Measurements from ENCODE around the gene OPRD1. TPM values are rescaled to one million over a fixed set of nuclear protein-coding genes. Genes with fewer than 3 reads are reported as not detected.
"Not testable (repeated sequence)": the region's sequence is repeated elsewhere in the genome, so short reads cannot be mapped to it uniquely, and the experiment has no call there.

Gene OPRD1
- total and polyA plus RNA-seq, 2 donors = 0.05 TPM

- no peak for DNase-seq (ENCODE audit: low read depth in 6 of 9, low spot score in 9 of 9)
- Histone ChIP-seq H3K27me3 (ENCODE audit: control insufficient read depth in 2 of 2, insufficient read depth in 1 of 2, low read length in 1 of 2) (peaks cover 41 to 74% of the 10 kb centered on the region in 2 donors), H3K27ac (ENCODE audit: low read depth in 1 of 2, low read length in 1 of 2) (no peak overlapping the region), H3K36me3 (ENCODE audit: control insufficient read depth in 2 of 2, insufficient read depth in 2 of 2, low read length in 1 of 2) (no peaks in the 10 kb centered on the region), H3K4me1 (ENCODE audit: control insufficient read depth in 2 of 2, insufficient read depth in 2 of 2, low read length in 2 of 2) (peaks cover 0 to 3% of the 10 kb centered on the region in 2 donors), H3K9me3 (ENCODE audit: control insufficient read depth in 2 of 2, insufficient read depth in 1 of 2, low read length in 1 of 2) (no peaks in the 10 kb centered on the region), H3K4me3 (ENCODE audit: low read length in 2 of 2) (no peak overlapping the region)
- 64% methylated on average over 9 of the region's 9 CpGs for WGBS
Observed at GRCh38 chr1:28811369-28811765, 603 bp upstream of the OPRD1 start.

GRCh38 chr1:28812669-28813468 lies 899 bp downstream of the OPRD1 start:
- peaks cover 41 to 76% of the 10 kb centered on the region in 2 donors for H3K27me3 ChIP-seq (ENCODE audit: control insufficient read depth in 2 of 2, insufficient read depth in 1 of 2, low read length in 1 of 2)
- no peak overlapping the region for H3K27ac ChIP-seq (ENCODE audit: low read depth in 1 of 2, low read length in 1 of 2)
- no peak for DNase-seq (ENCODE audit: low read depth in 6 of 9, low spot score in 9 of 9)
- H3K9me3 ChIP-seq (ENCODE audit: control insufficient read depth in 2 of 2, insufficient read depth in 1 of 2, low read length in 1 of 2) = no peaks in the 10 kb centered on the region
- no peaks in the 10 kb centered on the region for H3K36me3 ChIP-seq (ENCODE audit: control insufficient read depth in 2 of 2, insufficient read depth in 2 of 2, low read length in 1 of 2)
- H3K4me3 ChIP-seq (ENCODE audit: low read length in 2 of 2) = no peak overlapping the region
- H3K4me1 ChIP-seq (ENCODE audit: control insufficient read depth in 2 of 2, insufficient read depth in 2 of 2, low read length in 2 of 2) = peaks cover 0 to 3% of the 10 kb centered on the region in 2 donors
- 52% methylated on average over 34 of the region's 34 CpGs for WGBS

- no peak overlapping the region for H3K4me3 ChIP-seq (ENCODE audit: low read length in 2 of 2)
- WGBS = 96% methylated on average over 15 of the region's 15 CpGs
- H3K27ac ChIP-seq (ENCODE audit: low read depth in 1 of 2, low read length in 1 of 2) = no peak overlapping the region
- no peaks in the 10 kb centered on the region for H3K9me3 ChIP-seq (ENCODE audit: control insufficient read depth in 2 of 2, insufficient read depth in 1 of 2, low read length in 1 of 2)
- no peak for DNase-seq (ENCODE audit: low read depth in 6 of 9, low spot score in 9 of 9)
- peaks cover 41 to 77% of the 10 kb centered on the region in 2 donors for H3K27me3 ChIP-seq (ENCODE audit: control insufficient read depth in 2 of 2, insufficient read depth in 1 of 2, low read length in 1 of 2)
- H3K36me3 ChIP-seq (ENCODE audit: control insufficient read depth in 2 of 2, insufficient read depth in 2 of 2, low read length in 1 of 2) = no peaks in the 10 kb centered on the region
- peaks cover 0 to 3% of the 10 kb centered on the region in 2 donors for H3K4me1 ChIP-seq (ENCODE audit: control insufficient read depth in 2 of 2, insufficient read depth in 2 of 2, low read length in 2 of 2)
Observed at GRCh38 chr1:28813931-28814465, 2.0 kb downstream of the OPRD1 start.

DNA sequence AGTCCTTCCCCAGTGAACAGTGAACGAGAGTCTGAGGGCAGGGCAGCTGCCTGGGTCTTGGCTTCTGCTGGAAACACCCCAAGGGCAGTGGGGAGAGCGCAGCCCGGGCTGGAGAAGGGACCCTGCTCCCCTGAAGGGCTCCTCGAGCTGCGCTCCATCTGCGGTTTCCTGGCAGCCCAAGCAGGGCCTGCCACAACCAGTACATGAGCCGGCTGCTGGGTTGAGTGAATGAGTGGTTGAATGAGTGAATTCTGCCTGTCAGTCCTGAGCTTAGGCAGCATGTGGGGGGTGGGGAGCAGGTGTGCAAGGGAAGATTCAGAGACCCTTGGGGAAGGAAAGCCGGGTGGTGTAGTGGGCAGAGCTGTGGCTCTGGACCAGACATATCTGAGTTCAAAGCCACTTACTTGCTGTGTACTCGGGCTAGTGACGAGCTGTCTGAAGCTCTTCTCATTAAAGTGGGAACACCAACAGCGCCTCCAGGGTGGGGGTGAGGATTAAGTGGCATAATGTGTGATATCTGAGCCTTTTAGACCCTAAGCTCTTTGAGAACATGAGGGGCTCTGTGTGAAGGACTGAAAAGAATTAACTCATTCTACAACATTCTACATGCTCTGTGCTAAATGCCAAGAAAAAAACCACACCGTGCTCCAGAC lies 3.7 kb downstream of the OPRD1 start:
- Histone ChIP-seq H3K4me3 (ENCODE audit: low read length in 2 of 2) (no peak overlapping the region), H3K4me1 (ENCODE audit: control insufficient read depth in 2 of 2, insufficient read depth in 2 of 2, low read length in 2 of 2) (peaks cover 0 to 3% of the 10 kb centered on the region in 2 donors), H3K27ac (ENCODE audit: low read depth in 1 of 2, low read length in 1 of 2) (no peak overlapping the region), H3K9me3 (ENCODE audit: control insufficient read depth in 2 of 2, insufficient read depth in 1 of 2, low read length in 1 of 2) (no peaks in the 10 kb centered on the region), H3K27me3 (ENCODE audit: control insufficient read depth in 2 of 2, insufficient read depth in 1 of 2, low read length in 1 of 2) (peaks cover 37 to 62% of the 10 kb centered on the region in 2 donors), H3K36me3 (ENCODE audit: control insufficient read depth in 2 of 2, insufficient read depth in 2 of 2, low read length in 1 of 2) (no peaks in the 10 kb centered on the region)
- 28% methylated on average over 12 of the region's 12 CpGs for WGBS
- DNase-seq (ENCODE audit: low read depth in 6 of 9, low spot score in 9 of 9) = peak in 1 of 9 donors; percentile 5

- Histone ChIP-seq H3K27me3 (ENCODE audit: control insufficient read depth in 2 of 2, insufficient read depth in 1 of 2, low read length in 1 of 2) (peaks cover 23 to 49% of the 10 kb centered on the region in 2 donors), H3K4me3 (ENCODE audit: low read length in 2 of 2) (no peak overlapping the region), H3K36me3 (ENCODE audit: control insufficient read depth in 2 of 2, insufficient read depth in 2 of 2, low read length in 1 of 2) (no peaks in the 10 kb centered on the region), H3K9me3 (ENCODE audit: control insufficient read depth in 2 of 2, insufficient read depth in 1 of 2, low read length in 1 of 2) (no peaks in the 10 kb centered on the region), H3K4me1 (ENCODE audit: control insufficient read depth in 2 of 2, insufficient read depth in 2 of 2, low read length in 2 of 2) (peaks cover 0 to 3% of the 10 kb centered on the region in 2 donors), H3K27ac (ENCODE audit: low read depth in 1 of 2, low read length in 1 of 2) (no peak overlapping the region)
- no peak for DNase-seq (ENCODE audit: low read depth in 6 of 9, low spot score in 9 of 9)
- 94% methylated on average over 7 of the region's 7 CpGs for WGBS
Observed at GRCh38 chr1:28817133-28817532, 5.2 kb downstream of the OPRD1 start.

DNA sequence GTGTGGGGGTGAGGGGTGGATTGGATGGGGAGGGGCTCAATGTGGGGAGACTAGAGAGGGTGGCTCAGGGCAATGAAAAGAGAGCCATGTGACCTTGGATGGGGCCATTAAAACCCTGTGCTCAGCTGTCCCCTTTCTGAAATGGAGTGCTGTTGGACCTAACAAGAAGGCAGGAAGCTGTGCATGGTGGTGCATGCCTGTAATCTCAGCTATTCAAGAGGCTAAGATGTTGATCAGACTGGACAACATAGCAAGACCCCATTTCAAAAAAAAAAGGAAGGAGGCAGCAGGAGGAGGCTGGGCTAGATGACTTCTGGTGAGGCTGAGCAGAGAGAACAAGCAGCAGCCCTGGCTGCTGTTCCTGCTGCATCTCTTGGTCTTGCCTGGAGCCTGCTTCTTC lies 7.0 kb downstream of the OPRD1 start:
- Histone ChIP-seq H3K27ac (ENCODE audit: low read depth in 1 of 2, low read length in 1 of 2) (no peak overlapping the region), H3K4me1 (ENCODE audit: control insufficient read depth in 2 of 2, insufficient read depth in 2 of 2, low read length in 2 of 2) (peaks cover 0 to 3% of the 10 kb centered on the region in 2 donors), H3K4me3 (ENCODE audit: low read length in 2 of 2) (no peak overlapping the region), H3K36me3 (ENCODE audit: control insufficient read depth in 2 of 2, insufficient read depth in 2 of 2, low read length in 1 of 2) (no peaks in the 10 kb centered on the region), H3K9me3 (ENCODE audit: control insufficient read depth in 2 of 2, insufficient read depth in 1 of 2, low read length in 1 of 2) (no peaks in the 10 kb centered on the region), H3K27me3 (ENCODE audit: control insufficient read depth in 2 of 2, insufficient read depth in 1 of 2, low read length in 1 of 2) (peaks cover 8 to 31% of the 10 kb centered on the region in 2 donors)
- no peak for DNase-seq (ENCODE audit: low read depth in 6 of 9, low spot score in 9 of 9)

DNA sequence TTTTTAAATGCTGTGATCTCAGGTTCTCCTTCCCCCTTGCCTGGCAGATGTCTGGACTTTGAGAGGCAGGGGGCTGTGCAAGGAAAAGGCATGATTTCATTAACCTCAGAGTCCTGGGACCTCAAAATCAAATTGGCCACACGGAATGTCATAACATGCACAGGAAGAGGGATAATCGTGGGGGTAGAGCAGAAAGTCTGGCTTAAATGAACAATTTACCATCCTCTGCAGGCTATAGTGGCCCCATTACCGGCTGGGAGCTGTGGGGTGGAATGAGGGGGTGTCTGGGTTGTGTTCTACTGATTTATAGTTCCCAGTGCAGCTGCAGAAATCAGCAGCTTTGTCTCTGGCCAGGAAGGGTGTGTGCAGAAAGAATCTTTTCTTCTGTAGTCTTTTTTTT lies 10.8 kb downstream of the OPRD1 start:
- Histone ChIP-seq H3K27me3 (ENCODE audit: control insufficient read depth in 2 of 2, insufficient read depth in 1 of 2, low read length in 1 of 2) (peaks cover 0 to 2% of the 10 kb centered on the region in 2 donors), H3K36me3 (ENCODE audit: control insufficient read depth in 2 of 2, insufficient read depth in 2 of 2, low read length in 1 of 2) (no peaks in the 10 kb centered on the region), H3K4me3 (ENCODE audit: low read length in 2 of 2) (no peak overlapping the region), H3K4me1 (ENCODE audit: control insufficient read depth in 2 of 2, insufficient read depth in 2 of 2, low read length in 2 of 2) (no peaks in the 10 kb centered on the region), H3K27ac (ENCODE audit: low read depth in 1 of 2, low read length in 1 of 2) (no peak overlapping the region), H3K9me3 (ENCODE audit: control insufficient read depth in 2 of 2, insufficient read depth in 1 of 2, low read length in 1 of 2) (no peaks in the 10 kb centered on the region)
- no peak for DNase-seq (ENCODE audit: low read depth in 6 of 9, low spot score in 9 of 9)
- WGBS = 71% methylated on average over 3 of the region's 3 CpGs

GRCh38 chr1:28824061-28824460 lies 12.1 kb downstream of the OPRD1 start:
- not testable (repeated sequence) for H3K27me3 ChIP-seq (ENCODE audit: control insufficient read depth in 2 of 2, insufficient read depth in 1 of 2, low read length in 1 of 2); H3K36me3 ChIP-seq (ENCODE audit: control insufficient read depth in 2 of 2, insufficient read depth in 2 of 2, low read length in 1 of 2); H3K27ac ChIP-seq (ENCODE audit: low read depth in 1 of 2, low read length in 1 of 2); H3K4me1 ChIP-seq (ENCODE audit: control insufficient read depth in 2 of 2, insufficient read depth in 2 of 2, low read length in 2 of 2); H3K4me3 ChIP-seq (ENCODE audit: low read length in 2 of 2); H3K9me3 ChIP-seq (ENCODE audit: control insufficient read depth in 2 of 2, insufficient read depth in 1 of 2, low read length in 1 of 2); DNase-seq (ENCODE audit: low read depth in 6 of 9, low spot score in 9 of 9)
- 94% methylated on average over 11 of the region's 11 CpGs for WGBS

- not testable (repeated sequence) for H3K4me1 ChIP-seq (ENCODE audit: control insufficient read depth in 2 of 2, insufficient read depth in 2 of 2, low read length in 2 of 2); H3K27ac ChIP-seq (ENCODE audit: low read depth in 1 of 2, low read length in 1 of 2); H3K27me3 ChIP-seq (ENCODE audit: control insufficient read depth in 2 of 2, insufficient read depth in 1 of 2, low read length in 1 of 2); DNase-seq (ENCODE audit: low read depth in 6 of 9, low spot score in 9 of 9); H3K9me3 ChIP-seq (ENCODE audit: control insufficient read depth in 2 of 2, insufficient read depth in 1 of 2, low read length in 1 of 2); H3K36me3 ChIP-seq (ENCODE audit: control insufficient read depth in 2 of 2, insufficient read depth in 2 of 2, low read length in 1 of 2); H3K4me3 ChIP-seq (ENCODE audit: low read length in 2 of 2)
- 86% methylated on average over 10 of the region's 11 CpGs for WGBS
Observed at GRCh38 chr1:28828227-28828858, 16.4 kb downstream of the OPRD1 start.

Data from thymus (tissue), 11 donors.